Spleen (tissue), 11 donors: ENCODE data around the gene NCOA7. TPM values are rescaled to one million over a fixed set of nuclear protein-coding genes. Genes with fewer than 3 reads are reported as not detected.

Experiments used
- DNase-seq: peaks from one replicate; pipeline ENCODE4 v3.0.0-alpha.2; 2020
- H3K27ac ChIP-seq, 8 donors: fragments of 200-600 bp; sonication (generic) in 7 of 8; 1 replicate in 4 of 8; 2 replicates in 4 of 8; pipeline versions ENCODE4 v1.5.0 to v1.8.0; 2016 to 2021; ENCODE audit warnings: inconsistent platforms in 4 of 8, mild to moderate bottlenecking in 4 of 8, moderate library complexity in 1 of 8
- H3K27me3 ChIP-seq, 7 donors: fragments of 200-600 bp; sonication (generic) in 6 of 7; replicated peaks in 1 of 7; 1 replicate in 4 of 7; 2 replicates in 3 of 7; pipeline versions ENCODE4 v1.5.0 to v1.8.0; 2016 to 2021; ENCODE audit warnings: inconsistent platforms in 3 of 7, mild to moderate bottlenecking in 1 of 7
- H3K36me3 ChIP-seq, 6 donors: fragments of 200-600 bp; sonication (generic) in 5 of 6; 1 replicate in 4 of 6; 2 replicates in 2 of 6; pipeline versions ENCODE4 v1.5.0 to v1.8.0; 2016 to 2021; ENCODE audit warnings: inconsistent platforms in 2 of 6
- H3K4me1 ChIP-seq, 6 donors: fragments of 200-600 bp; sonication (generic) in 5 of 6; 1 replicate in 3 of 6; 2 replicates in 3 of 6; pipeline versions ENCODE4 v1.5.0 to v1.8.0; 2016 to 2021; ENCODE audit warnings: inconsistent platforms in 3 of 6
- H3K4me3 ChIP-seq, 8 donors: fragments of 200-600 bp; sonication (generic) in 7 of 8; 1 replicate in 4 of 8; 2 replicates in 4 of 8; pipeline versions ENCODE4 v1.5.0 to v1.8.0; 2016 to 2021; ENCODE audit warnings: inconsistent platforms in 4 of 8, mild to moderate bottlenecking in 4 of 8, moderate library complexity in 2 of 8
- H3K9me3 ChIP-seq, 8 donors: fragments of 200-600 bp; sonication (generic) in 7 of 8; 1 replicate in 4 of 8; 2 replicates in 4 of 8; pipeline versions ENCODE4 v1.5.0 to v1.8.0; 2016 to 2021; ENCODE audit warnings: inconsistent platforms in 4 of 8
- POLR2A ChIP-seq, 3 donors: fragments of 450-650 bp; IDR thresholded peaks; one replicate each; pipeline ENCODE4 v1.5.1; 2017; ENCODE audit warnings: antibody characterized with exemption in 3 of 3, mild to moderate bottlenecking in 1 of 3
- POLR2AphosphoS5 ChIP-seq, 3 donors: sonication (generic); formaldehyde crosslinking; IDR thresholded peaks; one replicate each; pipeline ENCODE4 v1.5.1; 2017; ENCODE audit warnings: antibody characterized with exemption in 3 of 3
- WGBS, 5 donors: extraction: QIAGEN DNeasy Blood & Tissue Kit in 3 of 5; methylation state at CpG; one replicate each; pipeline versions ENCODE4 v1.1.5 to v1.1.7; 2013 to 2018; 5-methylcytosine and 5-hydroxymethylcytosine counted together
- intact Hi-C: fragments of 100-400 bp; cut with DNase I; formaldehyde crosslinking; loops from one replicate; pipeline ENCODE4 v1.15.0; 2023; ENCODE audit warnings: low total_unique reads
- polyA plus RNA-seq, 3 donors: library from polyadenylated mRNA; stranded (reverse); fragments of 200-250 nt; gene quantifications; one replicate each; pipeline ENCODE4 v1.2.1, GENCODE V29; 2013
- total RNA-seq, 7 donors: library from RNA; depleted of rRNA in 3 of 7; stranded (reverse); fragments of >200 nt in 3 of 7; fragmentation: NEBNext Ultra II Directional in 4 of 7; extraction: Animal tissue kit (Norgen Biotek cat#: 25700) in 4 of 7; gene quantifications; one replicate each; pipeline versions ENCODE4 v1.1.0 to v1.2.1, GENCODE V29; 2016 to 2021
- TF ChIP-seq, protein P1 (sequence below), 11 experiments: fragments of 200-600 bp in 7 of 11; fragments of 450-650 bp in 4 of 11; sonication (generic) in 4 of 11; IDR thresholded peaks in 8 of 11; conservative IDR thresholded peaks in 3 of 11; 1 replicate in 7 of 11; 2 replicates in 4 of 11; pipeline versions ENCODE4 v1.4.0 to v1.8.0; 2016 to 2021; ENCODE audit warnings: antibody characterized with exemption in 11 of 11, inconsistent platforms in 4 of 11, mild to moderate bottlenecking in 1 of 11
- donor health status: healthy with polysubstance abuse.
- donor health status: DM: no; HTN: no; CAD: no; lungs with moderate emphysema.
- donor health status: DM: no; HTN: no; CAD: no.
- donor health status: Bipolar disorder and iron deficiency.
- donor health status: healthy.
- donor health status: DM: no; HTN: no; CAD: no.
- donor health status: DM: yes; HTN: yes; CAD: no.

NCOA7 gene
- total and polyA plus RNA-seq, 10 donors = 11.8 to 84.3 (median 43.1) TPM

- no peak for DNase-seq
- no peaks in the 10 kb centered on the region for H3K4me1 ChIP-seq
- H3K27me3 ChIP-seq = no peaks in the 10 kb centered on the region
- WGBS, 5 donors = 94 to 99% (median 96%) methylated on average over 4 of the region's 4 CpGs
- H3K4me3 ChIP-seq = no peak overlapping the region
- peaks cover 0 to 100% (median 53%) of the 10 kb centered on the region in 6 donors for H3K36me3 ChIP-seq
- TF ChIP-seq, protein P1, sequence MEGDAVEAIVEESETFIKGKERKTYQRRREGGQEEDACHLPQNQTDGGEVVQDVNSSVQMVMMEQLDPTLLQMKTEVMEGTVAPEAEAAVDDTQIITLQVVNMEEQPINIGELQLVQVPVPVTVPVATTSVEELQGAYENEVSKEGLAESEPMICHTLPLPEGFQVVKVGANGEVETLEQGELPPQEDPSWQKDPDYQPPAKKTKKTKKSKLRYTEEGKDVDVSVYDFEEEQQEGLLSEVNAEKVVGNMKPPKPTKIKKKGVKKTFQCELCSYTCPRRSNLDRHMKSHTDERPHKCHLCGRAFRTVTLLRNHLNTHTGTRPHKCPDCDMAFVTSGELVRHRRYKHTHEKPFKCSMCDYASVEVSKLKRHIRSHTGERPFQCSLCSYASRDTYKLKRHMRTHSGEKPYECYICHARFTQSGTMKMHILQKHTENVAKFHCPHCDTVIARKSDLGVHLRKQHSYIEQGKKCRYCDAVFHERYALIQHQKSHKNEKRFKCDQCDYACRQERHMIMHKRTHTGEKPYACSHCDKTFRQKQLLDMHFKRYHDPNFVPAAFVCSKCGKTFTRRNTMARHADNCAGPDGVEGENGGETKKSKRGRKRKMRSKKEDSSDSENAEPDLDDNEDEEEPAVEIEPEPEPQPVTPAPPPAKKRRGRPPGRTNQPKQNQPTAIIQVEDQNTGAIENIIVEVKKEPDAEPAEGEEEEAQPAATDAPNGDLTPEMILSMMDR (IDR thresholded peaks at IDR 0.05 in 8 of 11, conservative IDR thresholded peaks at IDR 0.05 in 3 of 11) = no peak
- TF ChIP-seq POLR2A (IDR thresholded peaks at IDR 0.05) (no peak), POLR2AphosphoS5 (IDR thresholded peaks at IDR 0.05) (no peak)
- H3K9me3 ChIP-seq = no peaks in the 10 kb centered on the region
- H3K27ac ChIP-seq = no peak overlapping the region
- intact Hi-C loops = no loop called here
Measured at GRCh38 chr6:125882243-125882642, 91.5 kb downstream of the NCOA7 start.

GRCh38 chr6:125884634-125885371 is 94.0 kb downstream of the NCOA7 start:
- intact Hi-C loops = no loop called here
- Histone ChIP-seq H3K4me3 (no peak overlapping the region), H3K27me3 (no peaks in the 10 kb centered on the region), H3K27ac (no peak overlapping the region), H3K9me3 (no peaks in the 10 kb centered on the region), H3K36me3 (peaks cover 5 to 97% (median 50%) of the 10 kb centered on the region in 6 donors), H3K4me1 (no peaks in the 10 kb centered on the region)
- WGBS, 5 donors = 78 to 86% (median 82%) methylated on average over 6 of the region's 6 CpGs
- TF ChIP-seq, protein P1 (IDR thresholded peaks at IDR 0.05 in 8 of 11, conservative IDR thresholded peaks at IDR 0.05 in 3 of 11) = no peak
- TF ChIP-seq POLR2A (IDR thresholded peaks at IDR 0.05) (no peak), POLR2AphosphoS5 (IDR thresholded peaks at IDR 0.05) (no peak)
- DNase-seq = no peak

- DNase-seq = no peak
- H3K4me3 ChIP-seq = no peak overlapping the region
- no peak overlapping the region for H3K27ac ChIP-seq
- no peaks in the 10 kb centered on the region for H3K9me3 ChIP-seq
- H3K4me1 ChIP-seq = no peaks in the 10 kb centered on the region
- H3K27me3 ChIP-seq = no peaks in the 10 kb centered on the region
- TF ChIP-seq POLR2A (IDR thresholded peaks at IDR 0.05) = no peak
- TF ChIP-seq, protein P1 (IDR thresholded peaks at IDR 0.05 in 8 of 11, conservative IDR thresholded peaks at IDR 0.05 in 3 of 11) = no peak
- no peak for TF ChIP-seq POLR2AphosphoS5 (IDR thresholded peaks at IDR 0.05)
- intact Hi-C loops = no loop called here
- H3K36me3 ChIP-seq = peaks cover 5 to 97% (median 45%) of the 10 kb centered on the region in 6 donors
- 87 to 100% (median 93%) methylated on average over 1 of the region's 1 CpG for WGBS, 5 donors
Measured at GRCh38 chr6:125886021-125886420, 95.3 kb downstream of the NCOA7 start.

GRCh38 chr6:125886914-125887313 is 96.2 kb downstream of the NCOA7 start:
- no peak for DNase-seq
- no peak overlapping the region for H3K4me3 ChIP-seq
- intact Hi-C loops = no loop called here
- 88 to 94% (median 90%) methylated on average over 2 of the region's 2 CpGs for WGBS, 5 donors
- TF ChIP-seq POLR2AphosphoS5 (IDR thresholded peaks at IDR 0.05) (no peak), POLR2A (IDR thresholded peaks at IDR 0.05) (no peak)
- TF ChIP-seq, protein P1 (IDR thresholded peaks at IDR 0.05 in 8 of 11, conservative IDR thresholded peaks at IDR 0.05 in 3 of 11) = no peak
- no peaks in the 10 kb centered on the region for H3K9me3 ChIP-seq
- no peaks in the 10 kb centered on the region for H3K27me3 ChIP-seq
- no peaks in the 10 kb centered on the region for H3K4me1 ChIP-seq
- no peak overlapping the region for H3K27ac ChIP-seq
- H3K36me3 ChIP-seq = peaks cover 5 to 97% (median 43%) of the 10 kb centered on the region in 6 donors
